Smooth muscle cell (in vitro differentiated cells): ENCODE results near the gene RNF31. TPM values are rescaled to one million over a fixed set of nuclear protein-coding genes. Genes with fewer than 3 reads are reported as not detected.

Experiments used
- DNase-seq: peaks from one replicate; lab custom pipeline; 2025; ENCODE audit not compliant: unreplicated experiment; lab: John Stamatoyannopoulos, UW
- H2AFZ ChIP-seq: fragments of 200-600 bp; sonication (generic); 2 replicates; pipeline ENCODE4 v1.6.0; 2016; ENCODE audit warnings: antibody characterized with exemption, low read depth, mild to moderate bottlenecking
- H3F3A ChIP-seq: fragments of 200-600 bp; sonication (generic); 2 replicates; pipeline ENCODE4 v1.6.0; 2017; ENCODE audit warnings: antibody characterized with exemption, low read depth
- H3K27ac ChIP-seq: fragments of 200-600 bp; sonication (generic); 2 replicates; pipeline ENCODE4 v1.5.1; 2016; ENCODE audit warnings: low read depth, mild to moderate bottlenecking
- H3K27me3 ChIP-seq: fragments of 200-600 bp; sonication (generic); 2 replicates; pipeline ENCODE4 v1.6.1; 2016; ENCODE audit warnings: low read depth, mild to moderate bottlenecking
- H3K36me3 ChIP-seq: fragments of 200-600 bp; sonication (generic); 2 replicates; pipeline ENCODE4 v1.5.1; 2016; ENCODE audit warnings: low read depth
- H3K4me1 ChIP-seq: fragments of 200-600 bp; sonication (generic); 2 replicates; pipeline ENCODE4 v1.5.1; 2016; ENCODE audit warnings: low read depth
- H3K4me2 ChIP-seq: fragments of 200-600 bp; sonication (generic); 2 replicates; pipeline ENCODE4 v1.6.0; 2016; ENCODE audit warnings: mild to moderate bottlenecking
- H3K4me3 ChIP-seq: fragments of 200-600 bp; sonication (generic); 2 replicates; pipeline ENCODE4 v1.5.1; 2016; ENCODE audit warnings: mild to moderate bottlenecking
- H3K79me2 ChIP-seq: fragments of 200-600 bp; sonication (generic); 2 replicates; pipeline ENCODE4 v1.6.0; 2016; ENCODE audit warnings: low read depth, mild to moderate bottlenecking
- H3K9ac ChIP-seq: fragments of 200-600 bp; sonication (generic); 2 replicates; pipeline ENCODE4 v1.6.0; 2016; ENCODE audit warnings: low read depth
- H3K9me3 ChIP-seq: fragments of 200-600 bp; sonication (generic); replicated peaks from 2 replicates; pipeline ENCODE4 v1.5.1; 2016; ENCODE audit warnings: low read depth
- H4K20me1 ChIP-seq: fragments of 200-600 bp; sonication (generic); 2 replicates; pipeline ENCODE4 v1.6.0; 2016; ENCODE audit warnings: low read depth
- WGBS: methylation state at CpG from one replicate; pipeline ENCODE4 v1.1.7; 2016; ENCODE audit warnings: low lambda C conversion rate; 5-methylcytosine and 5-hydroxymethylcytosine counted together
- polyA plus RNA-seq: library from polyadenylated mRNA; unstranded; fragments of >200 nt; fragmentation: Nextera tagmentation; extraction: Ambion mirVana; gene quantifications from 2 replicates; pipeline ENCODE4 v1.2.1, GENCODE V29; 2016
- total RNA-seq: library from RNA; depleted of rRNA; stranded (reverse); fragments of >200 nt; gene quantifications from 2 replicates; pipeline ENCODE4 v1.2.3, GENCODE V29; 2014
- TF ChIP-seq, protein P1 (sequence below): fragments of 200-600 bp; sonication (generic); IDR thresholded peaks from 2 replicates; pipeline ENCODE4 v1.5.1; 2017; ENCODE audit warnings: borderline replicate concordance, mild to moderate bottlenecking, antibody characterized with exemption; ENCODE audit not compliant: insufficient read depth, poor library complexity, severe bottlenecking

The RNF31 gene
- total and polyA plus RNA-seq, 2 experiments from 2014 or later = 25.4 to 74.8 TPM

DNA sequence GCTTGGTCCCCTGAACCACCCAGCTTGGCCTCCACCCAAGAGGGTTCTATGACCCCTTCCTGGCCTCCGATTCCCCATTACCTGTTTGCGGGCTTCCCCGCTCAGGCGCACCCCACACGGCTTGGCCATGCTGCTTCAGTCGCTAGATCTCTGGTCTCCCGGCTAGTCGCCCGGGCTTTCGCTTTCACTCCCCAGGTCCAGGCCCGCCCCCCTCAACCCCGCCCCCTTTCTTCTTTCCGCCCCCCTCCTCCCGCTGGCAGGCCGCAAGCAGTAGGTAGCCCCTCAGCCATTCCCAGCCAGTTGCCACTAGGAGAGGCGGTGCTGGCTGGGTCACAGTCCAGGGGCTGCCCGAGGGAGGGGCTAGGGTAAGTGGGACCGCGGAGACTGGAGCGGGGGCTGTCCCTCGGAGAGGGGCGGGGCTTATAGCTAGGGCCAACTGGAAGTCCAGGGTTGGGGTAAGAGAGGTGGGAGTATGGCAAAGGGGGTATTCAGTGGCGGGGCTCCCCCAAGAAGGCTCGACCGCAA lies 783 bp upstream of the RNF31 start, which contains the start of gene PSME2:
PSME2 (minus strand) TSS at position 158 of the 525 bp plus-strand sequence; CDS start at position 129, 29 bp downstream.
- Histone ChIP-seq H2AFZ (peak within 1 kb of the TSS; percentile 85), H3K4me3 (peak within 1 kb of the TSS; percentile 86), H3K27me3 (no peaks in the 10 kb centered on the region), H3K9me3 (no peaks in the 10 kb centered on the region), H3K27ac (peak within 1 kb of the TSS; percentile 93), H3K9ac (peak within 1 kb of the TSS; percentile 82), H3K79me2 (peaks cover 24% of the 10 kb centered on the region), H3K4me2 (peak within 1 kb of the TSS; percentile 88), H4K20me1 (peaks cover 9% of the 10 kb centered on the region), H3F3A (peaks cover 16% of the 10 kb centered on the region), H3K36me3 (no peaks in the 10 kb centered on the region), H3K4me1 (peaks cover 15% of the 10 kb centered on the region)
- DNase-seq = peak; percentile 93
- WGBS = 0% methylated on average over 13 of the region's 25 CpGs
- TF ChIP-seq, protein P1, sequence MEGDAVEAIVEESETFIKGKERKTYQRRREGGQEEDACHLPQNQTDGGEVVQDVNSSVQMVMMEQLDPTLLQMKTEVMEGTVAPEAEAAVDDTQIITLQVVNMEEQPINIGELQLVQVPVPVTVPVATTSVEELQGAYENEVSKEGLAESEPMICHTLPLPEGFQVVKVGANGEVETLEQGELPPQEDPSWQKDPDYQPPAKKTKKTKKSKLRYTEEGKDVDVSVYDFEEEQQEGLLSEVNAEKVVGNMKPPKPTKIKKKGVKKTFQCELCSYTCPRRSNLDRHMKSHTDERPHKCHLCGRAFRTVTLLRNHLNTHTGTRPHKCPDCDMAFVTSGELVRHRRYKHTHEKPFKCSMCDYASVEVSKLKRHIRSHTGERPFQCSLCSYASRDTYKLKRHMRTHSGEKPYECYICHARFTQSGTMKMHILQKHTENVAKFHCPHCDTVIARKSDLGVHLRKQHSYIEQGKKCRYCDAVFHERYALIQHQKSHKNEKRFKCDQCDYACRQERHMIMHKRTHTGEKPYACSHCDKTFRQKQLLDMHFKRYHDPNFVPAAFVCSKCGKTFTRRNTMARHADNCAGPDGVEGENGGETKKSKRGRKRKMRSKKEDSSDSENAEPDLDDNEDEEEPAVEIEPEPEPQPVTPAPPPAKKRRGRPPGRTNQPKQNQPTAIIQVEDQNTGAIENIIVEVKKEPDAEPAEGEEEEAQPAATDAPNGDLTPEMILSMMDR = no peak

GRCh38 chr14:24147761-24148428 lies 597 bp downstream of the RNF31 start:
- H3K79me2 ChIP-seq = peaks cover 24% of the 10 kb centered on the region
- peaks cover 9% of the 10 kb centered on the region for H4K20me1 ChIP-seq
- WGBS = 14% methylated on average over 25 of the region's 29 CpGs
- H2AFZ ChIP-seq = peak overlapping the region; percentile 85
- peak overlapping the region; percentile 88 for H3K4me2 ChIP-seq
- H3K9me3 ChIP-seq = no peaks in the 10 kb centered on the region
- peaks cover 15% of the 10 kb centered on the region for H3K4me1 ChIP-seq
- no peak for DNase-seq
- no peak overlapping the region for H3K27ac ChIP-seq
- TF ChIP-seq, protein P1 = no peak
- H3K9ac ChIP-seq = peak overlapping the region; percentile 76
- no peaks in the 10 kb centered on the region for H3K36me3 ChIP-seq
- H3K4me3 ChIP-seq = peak overlapping the region; percentile 86
- H3F3A ChIP-seq = peaks cover 13% of the 10 kb centered on the region
- H3K27me3 ChIP-seq = no peaks in the 10 kb centered on the region

GRCh38 chr14:24149302-24149969 lies 2.1 kb downstream of the RNF31 start:
- Histone ChIP-seq H3K4me1 (peaks cover 15% of the 10 kb centered on the region), H3K36me3 (no peaks in the 10 kb centered on the region), H3K4me3 (no peak overlapping the region), H3K27me3 (no peaks in the 10 kb centered on the region), H3F3A (peaks cover 6% of the 10 kb centered on the region), H3K27ac (no peak overlapping the region), H3K79me2 (peaks cover 24% of the 10 kb centered on the region), H3K9me3 (no peaks in the 10 kb centered on the region), H3K4me2 (no peak overlapping the region), H3K9ac (no peak overlapping the region), H4K20me1 (peaks cover 9% of the 10 kb centered on the region), H2AFZ (no peak overlapping the region)
- TF ChIP-seq, protein P1 = no peak
- WGBS = 97% methylated on average over 3 of the region's 3 CpGs
- no peak for DNase-seq
